ENCODE data around the gene RNF123.
"Not testable (repeated sequence)": the region's sequence is repeated elsewhere in the genome, so short reads cannot be mapped to it uniquely, and the experiment has no call there.

RNF123 gene

GRCh38 chr3:49683162-49683561, 6.2 kb upstream of the RNF123 start:
- no peak for DNase-seq

- not testable (repeated sequence) for DNase-seq
These were observed 4.9 kb upstream of the RNF123 start for GRCh38 chr3:49684453-49684852.

GRCh38 chr3:49685103-49685502, 4.3 kb upstream of the RNF123 start:
- not testable (repeated sequence) for DNase-seq

- DNase-seq = not testable (repeated sequence)
These were observed 3.5 kb upstream of the RNF123 start for GRCh38 chr3:49685846-49686245.

- DNase-seq = not testable (repeated sequence)
These were observed 3.0 kb upstream of the RNF123 start for GRCh38 chr3:49686346-49686745.

- DNase-seq = not testable (repeated sequence)
These were observed 2.5 kb upstream of the RNF123 start for GRCh38 chr3:49686769-49687423.

GRCh38 chr3:49687424-49687795, 1.9 kb upstream of the RNF123 start:
- not testable (repeated sequence) for DNase-seq

GRCh38 chr3:49688338-49689045, 865 bp upstream of the RNF123 start:
- not testable (repeated sequence) for DNase-seq

GRCh38 chr3:49689908-49690624, 709 bp downstream of the RNF123 start:
- DNase-seq = not testable (repeated sequence)

GRCh38 chr3:49690856-49691255, 1.5 kb downstream of the RNF123 start:
- DNase-seq = not testable (repeated sequence)

- DNase-seq = not testable (repeated sequence)
These were observed 2.1 kb downstream of the RNF123 start for GRCh38 chr3:49691481-49691880.

GRCh38 chr3:49694409-49695070, 5.2 kb downstream of the RNF123 start:
- DNase-seq = not testable (repeated sequence)

- not testable (repeated sequence) for DNase-seq
These were observed 6.1 kb downstream of the RNF123 start for GRCh38 chr3:49695350-49696015.

- DNase-seq = no peak
These were observed 10.1 kb downstream of the RNF123 start for GRCh38 chr3:49699281-49699979.

- no peak for DNase-seq
These were observed 10.7 kb downstream of the RNF123 start for GRCh38 chr3:49700014-49700413.

GRCh38 chr3:49700453-49701128, 11.2 kb downstream of the RNF123 start:
- DNase-seq = no peak

GRCh38 chr3:49701388-49702077, 12.2 kb downstream of the RNF123 start:
- DNase-seq = no peak

GRCh38 chr3:49702672-49703071, 13.3 kb downstream of the RNF123 start:
- no peak for DNase-seq

- peak; percentile 8 for DNase-seq
These were observed 14.1 kb downstream of the RNF123 start for GRCh38 chr3:49703443-49703927.

- no peak for DNase-seq
These were observed 14.6 kb downstream of the RNF123 start for GRCh38 chr3:49703956-49704355.

GRCh38 chr3:49704629-49705028, 15.3 kb downstream of the RNF123 start:
- no peak for DNase-seq

All from NCI-H2107 (cell line).